Inferior parietal cortex (tissue), 1 donor: ENCODE measurements around the gene PDZRN3.
"Not testable (repeated sequence)": the region's sequence is repeated elsewhere in the genome, so short reads cannot be mapped to it uniquely, and the experiment has no call there.

Experiments
- DNase-seq: peaks from one replicate; pipeline ENCODE4 v3.0.0-alpha.2; 2016; ENCODE audit errors: extremely low spot score

Gene PDZRN3

DNA sequence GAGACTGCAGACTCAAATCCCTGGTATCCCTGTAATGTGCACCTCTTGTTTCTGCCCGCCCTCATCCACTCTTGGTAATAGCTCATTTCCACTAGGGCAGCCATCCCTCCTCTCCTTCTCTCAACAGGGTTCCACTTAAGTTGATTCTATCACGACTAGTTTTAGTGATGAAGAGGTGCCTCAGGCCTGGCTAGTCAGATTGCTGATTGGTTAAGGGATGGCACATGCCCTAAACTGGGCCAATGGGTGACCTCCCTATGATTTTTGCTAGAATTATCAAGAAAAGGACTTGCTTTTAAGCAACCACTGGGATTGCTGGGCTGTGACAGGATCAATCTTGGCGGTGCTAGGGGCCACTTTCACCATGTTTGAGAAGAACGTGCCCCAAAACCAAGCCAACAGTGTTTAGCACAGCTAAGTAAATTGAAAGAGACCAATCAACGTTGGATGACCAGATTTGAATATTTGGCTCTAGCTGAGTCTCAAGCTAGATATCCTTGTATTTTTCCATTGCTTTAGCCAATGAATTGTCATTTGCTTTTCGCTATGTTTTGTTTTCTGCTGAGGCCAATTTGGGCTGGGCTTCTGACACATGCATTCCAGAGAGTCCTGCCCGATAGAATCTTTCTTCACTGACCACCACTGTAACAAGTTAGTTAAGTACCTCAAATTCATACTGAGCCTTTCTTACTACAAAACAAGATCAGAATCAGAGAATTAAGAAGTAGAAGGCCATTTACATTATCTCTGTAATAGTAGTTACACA is 131.0 kb downstream of the PDZRN3 start:
- no peak for DNase-seq

DNA sequence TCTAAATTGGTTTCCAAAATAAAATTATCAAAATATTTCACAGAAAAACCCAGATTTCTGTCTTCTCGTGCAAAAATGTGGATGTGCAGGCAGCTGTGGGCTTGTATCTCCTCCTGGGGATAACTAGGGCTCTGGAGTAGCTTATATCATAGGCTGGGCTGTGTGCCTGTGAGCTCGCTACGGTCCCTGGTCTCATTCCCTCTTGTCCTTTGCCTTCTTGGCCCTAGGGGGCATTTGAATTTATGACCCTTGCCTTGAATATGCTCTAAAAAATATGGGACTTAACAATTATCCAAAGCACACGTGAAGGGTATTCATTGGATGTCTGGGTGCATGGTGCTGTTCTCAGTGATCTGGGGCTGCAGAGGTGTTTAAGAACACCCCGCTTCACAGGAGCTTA is 132.6 kb downstream of the PDZRN3 start:
- DNase-seq: no peak

DNA sequence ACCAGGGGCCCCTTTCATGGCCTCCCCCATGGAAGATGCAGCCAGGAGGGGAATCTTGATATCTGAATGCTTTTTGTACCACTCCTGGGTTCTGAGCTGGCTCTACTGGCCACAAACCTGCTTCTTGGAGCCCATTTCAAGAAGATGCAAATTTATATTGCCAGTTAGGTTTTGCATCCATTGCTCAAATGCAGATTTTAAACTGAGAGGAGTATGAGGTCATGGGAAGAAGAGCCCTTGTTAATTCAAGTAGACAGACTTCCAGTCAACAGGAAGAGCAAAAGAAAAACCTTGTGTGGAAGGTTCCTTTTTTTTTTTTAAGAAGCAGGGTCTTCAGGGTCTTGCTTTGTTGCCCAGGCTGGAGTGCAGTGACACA is 133.5 kb downstream of the PDZRN3 start:
- no peak for DNase-seq

DNA sequence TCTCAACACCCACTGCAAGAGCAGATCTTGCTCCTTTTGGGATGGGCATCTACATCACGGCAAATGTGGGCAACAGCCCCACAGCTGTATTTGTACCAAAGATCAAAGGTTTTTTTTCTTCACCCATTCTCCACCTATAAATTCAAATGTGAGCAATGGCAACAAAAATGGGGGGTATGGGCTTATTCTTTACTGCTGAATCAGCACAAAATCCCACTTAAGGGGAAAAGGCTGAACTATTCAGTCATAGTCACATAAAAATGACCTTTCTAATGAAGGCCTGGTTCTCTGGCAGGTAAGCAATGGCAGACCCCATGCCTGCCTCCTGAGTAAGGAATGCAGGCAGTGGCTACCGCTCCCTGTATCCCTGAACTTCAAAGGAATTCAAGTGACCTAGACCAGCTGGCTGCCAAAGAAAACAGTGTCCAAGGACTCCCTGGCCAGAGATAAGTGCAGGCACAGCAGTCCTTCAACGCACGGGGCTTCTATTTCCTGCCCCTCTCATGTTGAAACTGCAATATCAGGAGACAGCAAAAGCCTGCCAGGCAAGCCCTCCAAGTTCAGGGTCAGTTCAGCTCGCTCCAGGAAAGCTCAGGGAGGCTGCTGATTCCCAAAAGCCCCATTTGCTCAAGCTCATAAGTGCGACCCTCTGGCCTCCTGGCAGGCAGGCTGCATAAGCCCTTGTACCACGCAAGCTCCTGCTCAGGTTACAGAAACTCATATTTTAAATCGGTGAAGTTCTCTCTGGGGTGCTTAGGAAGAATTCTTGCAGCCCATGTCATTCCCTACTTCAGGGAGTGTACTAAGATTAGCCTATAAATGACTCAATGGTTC is 134.1 kb downstream of the PDZRN3 start:
- DNase-seq: no peak

DNA sequence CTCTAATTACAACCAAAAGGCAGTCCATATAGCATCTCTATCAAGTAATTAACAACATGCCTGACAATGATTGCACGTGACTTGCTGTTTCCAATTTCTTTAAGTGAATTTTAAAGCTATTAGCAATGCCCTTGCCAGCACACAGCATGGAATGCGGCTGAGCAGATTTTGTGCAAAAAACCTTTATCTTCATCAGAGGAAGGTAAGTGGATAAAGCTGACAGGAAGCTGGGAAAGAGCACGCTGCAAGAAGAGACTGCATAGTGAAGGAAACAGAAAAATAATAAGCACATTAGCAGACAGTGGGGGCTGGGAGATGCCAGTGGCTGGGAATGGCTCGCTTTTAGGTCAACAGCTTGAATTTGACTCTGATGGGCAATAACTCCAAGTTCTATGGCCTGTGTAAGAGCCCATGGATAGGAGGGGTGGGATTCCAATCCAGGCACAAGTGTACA is 138.8 kb downstream of the PDZRN3 start:
- no peak for DNase-seq

DNA sequence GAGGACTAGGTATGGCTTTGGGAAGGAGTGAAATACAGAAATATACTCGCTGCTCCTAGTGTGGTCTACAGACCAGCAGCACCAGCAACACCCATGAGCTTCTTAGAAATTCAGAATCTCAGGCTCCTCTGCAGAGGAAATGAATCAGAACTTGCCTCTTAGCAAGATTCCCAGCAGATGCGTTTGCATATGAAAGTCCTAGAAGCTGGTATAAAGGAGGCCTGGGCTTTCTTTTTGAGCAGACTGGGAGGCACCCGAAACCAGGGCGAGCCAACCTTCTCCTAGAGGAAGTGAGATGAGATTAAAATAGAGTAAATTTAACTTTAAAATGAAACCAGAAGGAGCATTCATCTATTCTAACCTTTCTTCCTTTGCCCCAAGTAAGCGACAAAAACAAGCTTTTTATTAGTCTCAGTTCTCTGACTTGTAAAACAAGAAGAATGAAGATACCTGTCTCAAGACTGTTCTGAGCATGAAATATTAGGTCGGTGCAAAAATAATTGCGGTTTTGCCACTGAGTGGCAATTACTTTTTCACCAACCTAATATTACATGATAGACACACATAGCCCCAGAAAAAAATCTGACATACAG is 140.0 kb downstream of the PDZRN3 start:
- DNase-seq: no peak

DNA sequence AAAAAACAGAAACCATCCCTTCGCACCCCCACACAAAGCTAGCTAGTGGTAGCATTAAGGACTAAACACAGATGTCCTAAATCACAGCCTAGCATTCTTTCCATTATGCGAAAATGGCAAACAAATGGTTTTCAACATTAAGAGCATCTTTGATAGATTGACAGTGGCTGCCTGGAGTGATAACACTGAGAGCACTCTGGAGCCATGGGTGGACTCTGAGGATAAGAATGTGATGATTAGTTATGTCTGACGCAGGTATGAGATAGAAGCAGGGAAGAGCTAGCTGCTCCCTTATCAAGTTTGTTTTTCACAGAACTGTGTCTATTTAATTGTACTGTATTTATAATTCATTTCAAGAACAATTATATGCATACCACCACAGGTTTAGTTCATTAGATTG is 142.9 kb downstream of the PDZRN3 start:
- DNase-seq: no peak

DNA sequence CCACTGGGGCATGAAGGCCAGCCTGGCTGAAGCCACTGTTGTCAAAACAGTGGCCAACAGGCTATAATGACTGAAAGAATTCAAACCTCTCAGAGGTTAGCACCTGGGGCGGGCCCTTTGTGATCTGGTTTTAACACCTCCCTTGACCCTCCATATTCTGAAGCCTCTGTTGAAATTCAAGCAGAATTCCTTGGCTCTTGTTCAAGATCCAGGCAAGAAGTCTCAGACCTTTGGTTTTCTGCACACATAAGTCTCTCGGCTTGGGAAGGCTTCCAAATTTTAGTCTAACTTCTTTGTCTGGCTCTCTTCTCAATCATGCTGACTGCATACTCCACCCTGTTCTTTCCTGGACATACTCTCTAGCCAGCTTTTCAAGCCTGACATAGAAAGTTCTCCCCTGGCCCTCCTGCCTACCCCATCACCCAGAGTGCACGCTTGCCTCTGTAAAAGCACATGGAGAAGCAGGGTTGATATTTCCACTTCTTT is 144.5 kb downstream of the PDZRN3 start:
- no peak for DNase-seq

DNA sequence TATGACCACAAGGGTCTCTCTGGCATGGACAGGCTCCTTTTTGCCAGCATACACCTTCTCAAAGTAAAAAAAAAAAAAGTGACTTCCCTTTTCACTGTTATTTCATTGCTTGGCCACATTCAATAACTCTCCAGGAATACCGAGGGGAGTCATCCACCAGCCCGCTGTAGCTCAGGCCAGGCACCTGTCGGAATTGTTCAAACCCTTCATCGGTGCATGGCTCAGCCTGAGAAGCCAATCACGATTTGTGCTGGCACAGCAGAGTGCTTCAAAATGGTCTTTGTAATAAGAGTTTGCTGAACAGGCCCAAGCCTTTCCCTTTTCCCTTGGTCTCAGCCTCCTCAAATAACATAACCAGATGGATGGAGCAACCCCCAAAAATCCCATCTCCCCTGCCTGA is 145.4 kb downstream of the PDZRN3 start:
- DNase-seq: no peak

DNA sequence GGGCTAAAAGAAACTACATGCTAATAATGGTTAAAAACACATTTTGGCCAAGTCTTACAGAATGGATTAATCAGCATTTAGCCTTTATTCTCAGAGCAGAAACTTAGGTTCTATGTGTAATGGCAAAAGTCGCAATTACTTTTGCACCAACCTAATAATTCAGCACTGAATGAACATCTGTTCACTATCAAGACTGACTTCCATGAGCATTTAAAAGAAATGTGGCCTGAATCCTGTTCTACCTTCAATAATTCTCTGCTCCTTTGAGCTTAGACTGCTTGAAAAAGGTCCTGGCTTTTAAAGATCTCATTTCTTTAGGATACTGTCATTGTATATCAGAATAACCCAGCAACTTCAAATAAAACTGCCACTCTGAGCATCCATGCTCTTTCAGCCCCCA is 145.9 kb downstream of the PDZRN3 start:
- DNase-seq: no peak

DNA sequence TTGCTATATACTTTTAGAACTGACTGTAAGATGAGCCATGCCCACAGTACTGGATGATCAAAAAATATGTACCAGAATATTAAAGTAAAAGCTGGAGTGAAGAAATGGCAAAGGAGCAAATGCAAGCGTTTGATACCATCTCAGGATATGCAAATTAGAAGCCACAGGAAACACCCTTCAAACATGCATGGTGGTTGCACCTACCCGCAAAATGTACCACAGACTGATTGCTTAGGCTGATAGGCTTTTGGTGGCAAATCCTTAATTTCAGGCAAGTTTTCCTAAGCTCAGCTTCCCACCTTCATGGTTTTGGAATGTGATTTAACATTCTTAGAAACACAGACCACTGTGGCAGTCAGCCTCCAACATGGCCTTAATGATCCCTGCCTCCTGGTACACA is 149.0 kb downstream of the PDZRN3 start:
- DNase-seq: no peak

DNA sequence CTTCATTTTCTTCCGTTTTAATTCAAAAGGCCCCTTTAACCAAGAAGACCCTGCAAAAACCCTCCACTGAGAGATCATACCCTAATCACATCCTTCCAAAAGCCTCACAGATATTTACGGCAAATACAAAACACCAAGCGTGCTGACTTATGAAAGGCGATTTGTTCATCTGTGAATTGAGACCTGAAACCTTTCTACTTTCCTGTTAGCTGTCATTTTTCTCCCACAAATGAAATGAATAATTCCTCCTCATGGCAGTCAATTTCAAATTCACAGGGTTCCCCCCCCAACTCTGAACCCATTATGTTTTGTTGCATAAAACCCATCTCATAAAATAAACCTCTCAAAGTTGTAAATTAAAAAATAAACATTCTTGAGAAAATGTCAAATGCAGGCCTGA is 149.6 kb downstream of the PDZRN3 start:
- no peak for DNase-seq

DNA sequence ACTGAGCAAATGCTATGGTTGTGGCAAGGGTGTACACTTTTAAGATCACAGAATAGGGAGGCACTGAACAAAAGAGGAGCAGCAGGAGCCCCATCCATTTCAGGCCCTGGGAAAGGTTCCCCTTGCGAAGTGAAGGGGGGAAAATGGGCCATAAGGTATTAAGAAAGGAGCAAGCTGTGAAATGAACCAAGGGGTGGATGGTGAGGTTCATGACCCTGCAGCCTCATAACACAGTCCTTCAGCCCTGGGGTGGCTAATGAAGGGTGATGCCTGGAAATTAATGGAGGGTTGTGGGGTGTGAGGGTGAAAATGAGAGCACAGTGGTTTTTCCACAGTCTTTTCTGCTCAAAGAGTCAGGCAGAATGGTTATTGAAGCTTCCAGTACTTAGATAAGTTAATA is 150.1 kb downstream of the PDZRN3 start:
- no peak for DNase-seq

DNA sequence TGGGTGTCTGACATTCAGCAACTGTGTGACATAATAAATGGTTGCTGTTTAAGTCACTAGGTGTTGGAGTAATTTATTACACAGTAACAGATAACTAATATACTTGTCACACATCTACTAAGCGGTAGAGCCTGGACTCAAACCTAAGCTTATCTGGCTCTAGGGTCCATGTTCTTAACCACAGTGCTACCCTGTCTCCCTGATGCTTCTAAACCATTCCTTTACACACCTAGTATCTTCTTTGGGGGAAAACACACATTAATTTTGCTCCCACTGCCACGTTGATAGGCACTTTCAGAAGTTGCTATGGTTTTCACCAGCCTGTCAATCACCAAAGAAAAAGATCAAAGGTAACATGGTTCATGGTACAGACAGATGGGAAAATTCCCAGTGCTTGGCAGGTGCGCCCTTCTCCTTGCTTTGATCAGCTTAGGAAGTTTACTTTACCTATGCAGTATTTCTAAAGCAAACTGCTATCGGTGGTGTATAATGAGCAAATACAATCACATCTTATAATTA is 150.8 kb downstream of the PDZRN3 start:
- no peak for DNase-seq

DNA sequence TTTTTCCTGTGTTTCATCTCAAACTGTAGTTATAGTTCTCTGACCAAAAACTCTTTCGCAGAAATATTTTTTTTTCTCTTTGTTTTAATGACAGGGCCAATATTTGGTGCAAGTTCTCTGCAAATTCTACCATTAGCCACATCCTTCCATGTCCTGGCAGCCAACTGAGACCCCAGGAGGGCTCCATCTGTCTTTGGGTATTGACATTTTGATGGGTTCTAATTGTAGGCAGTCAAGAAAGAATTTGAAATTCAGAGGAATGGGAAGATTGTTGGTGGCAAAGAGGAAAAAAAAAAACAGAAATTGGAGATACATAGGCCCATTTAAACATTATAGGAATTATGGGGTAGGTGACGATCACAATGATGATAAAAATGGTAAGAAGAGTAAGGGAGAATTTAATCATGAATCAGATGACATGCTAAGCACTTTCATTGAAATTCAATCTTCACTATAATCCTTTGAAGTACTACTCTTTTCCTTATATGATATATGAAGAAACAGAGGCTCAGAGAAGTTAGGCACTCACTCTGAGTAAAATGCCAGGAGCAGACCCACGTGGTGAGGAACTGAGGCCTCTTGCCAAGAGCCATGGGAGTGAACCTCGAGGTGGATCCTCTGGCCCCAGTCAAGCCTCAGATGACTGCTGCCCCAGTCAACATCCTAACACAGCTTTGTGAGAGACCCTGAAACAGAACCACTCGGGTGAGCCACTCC is 151.4 kb downstream of the PDZRN3 start:
- no peak for DNase-seq

DNA sequence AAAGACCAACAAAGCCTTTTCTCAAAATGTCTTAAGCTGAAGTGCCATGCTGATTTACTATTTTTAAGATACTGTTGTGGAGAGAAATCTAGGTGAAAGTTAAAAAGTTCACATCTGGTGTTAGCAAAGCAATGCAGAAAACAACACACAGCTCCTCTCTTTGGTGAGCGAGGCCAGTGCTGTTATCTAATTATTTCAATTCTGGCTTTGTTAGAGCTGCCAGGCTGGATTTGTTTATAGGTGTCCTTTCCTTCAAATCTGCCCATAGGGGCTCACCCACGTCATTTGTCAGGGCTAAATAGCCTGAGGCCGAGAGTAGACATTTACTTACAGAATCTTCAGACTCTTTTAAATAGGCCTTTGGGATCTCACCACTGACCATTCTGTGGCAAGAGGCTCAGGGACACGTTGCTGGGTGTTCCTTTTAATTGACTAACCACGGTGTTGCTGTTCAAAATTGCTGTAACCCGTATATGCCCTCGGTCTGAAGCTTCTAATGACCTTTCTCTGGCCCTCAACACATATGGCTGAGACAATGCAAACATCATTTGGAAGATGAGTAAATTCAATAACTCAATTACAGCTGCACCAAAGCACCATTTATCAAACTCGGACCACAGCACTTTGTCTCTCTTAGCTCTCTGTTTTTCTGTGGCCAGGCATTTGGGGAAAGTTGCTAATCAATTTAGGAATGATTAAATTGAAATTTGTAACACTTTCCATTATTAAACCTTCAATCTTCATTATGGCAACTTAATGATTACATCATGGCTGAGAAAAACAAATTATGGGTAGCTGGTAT is 152.6 kb downstream of the PDZRN3 start:
- no peak for DNase-seq

DNA sequence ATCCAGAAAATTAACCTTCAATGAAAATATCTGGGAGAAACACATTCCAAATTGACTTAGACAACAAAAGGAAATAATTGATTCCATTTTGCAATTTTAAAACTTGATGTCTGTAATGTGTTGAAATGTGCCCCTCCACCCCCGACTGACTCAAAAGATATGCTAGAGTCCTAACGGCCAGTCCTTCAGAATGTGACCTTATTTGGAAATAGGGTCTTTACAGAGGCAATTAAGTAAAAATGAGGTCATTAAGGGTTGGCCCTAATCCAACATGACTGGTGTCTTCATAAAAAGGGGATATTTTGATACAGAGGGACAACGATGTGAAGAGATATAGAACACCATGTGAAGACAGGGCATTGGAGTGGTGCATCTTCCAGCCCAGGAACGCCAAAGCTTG is 153.9 kb downstream of the PDZRN3 start:
- no peak for DNase-seq

DNA sequence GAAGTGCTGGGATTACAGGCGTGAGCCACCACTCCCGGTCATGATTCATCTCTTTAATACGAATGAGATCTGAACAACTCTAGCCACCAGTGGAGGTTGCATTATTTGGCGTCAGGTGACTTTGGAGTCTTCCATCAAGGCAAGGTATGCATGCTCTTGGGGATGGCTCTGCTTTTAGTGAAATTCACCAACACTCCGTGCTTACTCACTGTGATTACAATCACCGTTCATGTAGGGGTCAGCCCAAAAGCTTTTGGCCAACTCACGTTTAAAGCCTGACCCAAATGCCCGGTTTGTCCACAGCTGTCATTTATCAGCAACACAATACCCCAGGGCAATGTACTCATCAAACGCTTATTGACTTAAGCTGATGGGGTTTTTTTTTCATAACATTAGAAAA is 155.4 kb downstream of the PDZRN3 start:
- no peak for DNase-seq

DNA sequence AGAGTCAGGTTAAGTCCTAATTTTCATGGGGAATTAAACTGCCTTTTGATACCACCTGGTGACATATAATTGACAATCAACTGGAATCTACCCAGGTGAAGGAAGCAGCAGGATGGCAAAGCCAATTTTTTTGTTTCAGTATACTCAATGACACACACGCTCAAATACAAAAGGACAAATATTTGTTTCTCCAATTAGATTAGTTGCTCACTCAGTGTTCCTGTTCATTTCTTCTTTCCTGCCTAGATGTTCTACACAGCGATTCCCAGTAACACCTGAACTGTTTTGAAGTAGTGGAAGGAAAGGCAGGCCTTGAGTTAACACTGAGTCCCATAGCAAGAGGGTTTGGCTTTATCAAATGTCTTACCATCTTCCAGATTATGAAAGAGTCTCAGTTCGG is 157.5 kb downstream of the PDZRN3 start:
- DNase-seq: no peak

DNA sequence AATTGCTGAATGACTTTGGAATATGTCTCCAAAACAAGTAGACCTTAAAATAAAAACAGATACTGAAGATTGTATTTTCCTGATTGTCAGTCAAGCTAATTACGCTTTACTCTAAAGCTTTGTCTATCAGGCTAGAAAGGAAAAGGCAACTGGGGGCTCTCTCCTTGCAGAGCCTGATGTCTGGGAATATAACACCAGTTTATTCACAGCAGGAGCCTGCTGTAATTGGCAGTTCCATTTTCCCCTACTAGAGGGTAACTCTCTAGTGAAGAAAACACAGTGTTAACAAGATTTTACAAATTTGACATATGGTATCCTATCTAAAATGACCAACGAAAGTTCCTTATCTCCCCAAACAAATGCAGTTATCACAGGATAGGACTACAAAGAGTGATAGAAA is 158.8 kb downstream of the PDZRN3 start:
- no peak for DNase-seq

DNA sequence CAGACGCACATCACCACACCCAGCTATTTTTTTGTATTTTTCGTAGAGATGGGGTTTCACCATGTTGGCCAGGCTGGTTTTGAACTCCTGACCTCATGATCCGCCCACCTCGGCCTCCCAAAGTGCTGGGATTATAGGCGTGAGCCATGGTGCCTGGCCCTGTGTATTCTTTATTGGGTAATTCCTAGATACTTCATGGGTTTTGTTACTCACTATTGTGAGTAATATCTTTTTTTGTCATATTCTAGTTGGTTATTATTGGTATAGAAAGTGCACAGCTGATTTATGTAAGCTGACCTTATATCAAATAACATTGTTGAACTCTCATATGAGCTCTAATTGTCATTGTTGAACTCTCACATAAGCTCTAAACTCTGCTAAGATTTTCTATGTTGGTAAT is 160.6 kb downstream of the PDZRN3 start:
- DNase-seq: not testable (repeated sequence)
